K562 (cell line): ENCODE measurements around the gene ENTR1. TPM values are rescaled to one million over a fixed set of nuclear protein-coding genes. Genes with fewer than 3 reads are reported as not detected.

Experiments used
- ATAC-seq: fragments of 200-7000 bp; cut with Tn5 transposase; 3 replicates; pipeline ENCODE4 v1.9.1; 2020; ENCODE audit warnings: moderate library complexity
- BruUV-seq: library from RNA; stranded (reverse); fragments of 400-500 nt; replicated peaks from 2 replicates; lab custom pipeline; 2021; lab: Mats Ljungman, UMichigan
- CTCF ChIA-PET: fragments of 300-600 bp; formaldehyde crosslinking; extraction: SDS; loops from one replicate; lab custom pipeline; 2021; ENCODE audit warnings: low intra/inter-chr PET ratio; lab: Yijun Ruan, JAX
- POLR2A ChIA-PET: fragments of 300-600, 350-650 bp; sonication (Branson Sonifier 250); formaldehyde crosslinking; extraction: SDS; loops from one replicate; lab custom pipeline; 2021; ENCODE audit warnings: antibody characterized with exemption, inconsistent platforms; lab: Yijun Ruan, JAX
- DNase-seq, 4 experiments: peaks; one replicate each; pipeline versions ENCODE4 v3.0.0 to v3.0.0-alpha.2; 2011 to 2018; ENCODE audit warnings: low spot score in 3 of 4, mixed read lengths in 3 of 4; ENCODE audit errors: extremely low read depth in 1 of 4
- FAIRE-seq: peaks from 2 replicates; lab custom pipeline; 2011; peaks lifted over from hg19 to GRCh38; lab: Jason Lieb, UNC
- H2AFZ ChIP-seq: 2 replicates; pipeline ENCODE4 v1.6.0; 2011; ENCODE audit warnings: low read depth, low read length, control low read depth, inconsistent platforms
- H3K27ac ChIP-seq: fragments of 200-600 bp; 3 replicates; pipeline ENCODE4 v1.8.0; 2011; ENCODE audit warnings: low read depth, mild to moderate bottlenecking, control low read depth, inconsistent platforms, low read length, moderate library complexity, mixed read lengths; ENCODE audit errors: extremely low read depth
- H3K27me3 ChIP-seq, 2 experiments: fragments of 300-600 bp in 1 of 2; 2 replicates in 1 of 2; 3 replicates in 1 of 2; pipeline versions ENCODE4 v1.6.0 to v1.8.0; 2011; ENCODE audit warnings: inconsistent platforms in 2 of 2, low read length in 2 of 2, mild to moderate bottlenecking in 1 of 2, mixed read lengths in 1 of 2, moderate library complexity in 1 of 2; ENCODE audit not compliant: control insufficient read depth in 2 of 2, insufficient read depth in 2 of 2
- H3K36me3 ChIP-seq: fragments of 300-600 bp; 3 replicates; pipeline ENCODE4 v1.8.0; 2011; ENCODE audit warnings: mild to moderate bottlenecking, low read length, inconsistent platforms; ENCODE audit not compliant: control insufficient read depth, insufficient read depth
- H3K4me1 ChIP-seq, 2 experiments: fragments of 200-600 bp in 1 of 2; replicated peaks in 1 of 2; 2 replicates in 1 of 2; 3 replicates in 1 of 2; pipeline versions ENCODE4 v1.5.1 to v1.8.0; 2011; ENCODE audit warnings: inconsistent platforms in 2 of 2, low read length in 2 of 2, mild to moderate bottlenecking in 1 of 2, mixed read lengths in 1 of 2, moderate library complexity in 1 of 2; ENCODE audit not compliant: control insufficient read depth in 2 of 2, insufficient read depth in 2 of 2
- H3K4me2 ChIP-seq: 2 replicates; pipeline ENCODE4 v1.6.1; 2011; ENCODE audit warnings: low read length, control low read depth, inconsistent platforms, mixed read lengths; ENCODE audit not compliant: insufficient read depth
- H3K4me3 ChIP-seq: fragments of 200-600 bp; sonication (generic), shearing (Covaris generic); 2 replicates; pipeline ENCODE4 v1.5.1; 2016; ENCODE audit warnings: control low read depth, inconsistent platforms
- H3K79me2 ChIP-seq: fragments of 200-600 bp; 3 replicates; pipeline ENCODE4 v1.8.0; 2011; ENCODE audit warnings: low read length, inconsistent platforms; ENCODE audit not compliant: control insufficient read depth, insufficient read depth
- H3K9ac ChIP-seq, 2 experiments: 2 replicates each; pipeline versions ENCODE4 v1.6.0 to v1.6.1; 2011; ENCODE audit warnings: low read depth in 2 of 2, low read length in 2 of 2, control low read depth in 1 of 2, inconsistent platforms in 1 of 2, mild to moderate bottlenecking in 1 of 2, mixed read lengths in 1 of 2; ENCODE audit not compliant: insufficient read depth in 1 of 2
- H3K9me1 ChIP-seq: one replicate; pipeline ENCODE4 v1.6.0; 2011; ENCODE audit warnings: inconsistent platforms, mild to moderate bottlenecking, low read length, moderate library complexity; ENCODE audit not compliant: control insufficient read depth, insufficient read depth
- H3K9me3 ChIP-seq: replicated peaks from 2 replicates; pipeline ENCODE4 v1.5.1; 2011; ENCODE audit warnings: low read depth, low read length, inconsistent platforms; ENCODE audit not compliant: control insufficient read depth, insufficient read depth
- H4K20me1 ChIP-seq: replicated peaks from 2 replicates; pipeline ENCODE4 v1.6.1; 2011; ENCODE audit warnings: low read length, inconsistent platforms, mixed read lengths; ENCODE audit not compliant: control insufficient read depth, insufficient read depth
- HOMEZ ChIP-seq: fragments of 250-450 bp; sonication (Bioruptor Pico); IDR thresholded peaks from 2 replicates; pipeline ENCODE4 v1.4.0; 2020; ENCODE audit warnings: mild to moderate bottlenecking, moderate library complexity
- IRF1 ChIP-seq: sonication (generic); formaldehyde crosslinking; IDR thresholded peaks from 2 replicates; pipeline ENCODE4 v1.8.0; 2022; ENCODE audit warnings: missing genetic modification reagents, mild to moderate bottlenecking, borderline replicate concordance
- POLR2G ChIP-seq: fragments of 200-400 bp; formaldehyde crosslinking; IDR thresholded peaks from 2 replicates; pipeline ENCODE4 v1.6.1; 2017; ENCODE audit warnings: low read depth, mild to moderate bottlenecking, antibody characterized with exemption, low read length, moderate library complexity
- RBFOX2 ChIP-seq: fragments of 200-400 bp; formaldehyde crosslinking; IDR thresholded peaks from 2 replicates; pipeline ENCODE4 v1.6.1; 2017; ENCODE audit warnings: low read depth, mild to moderate bottlenecking, low read length, moderate library complexity
- WGBS: fragments of 100-300 bp; shearing (Covaris generic); methylation state at CpG from one replicate; pipeline ENCODE4 v1.1.6; 2016; ENCODE audit warnings: low coverage, mixed read lengths; ENCODE audit not compliant: insufficient coverage; ENCODE audit errors: missing lambda C conversion rate; 5-methylcytosine and 5-hydroxymethylcytosine counted together
- in situ Hi-C: fragments of 300-500 bp; cut with MboI; formaldehyde crosslinking; loops from 4 replicates; pipeline ENCODE4 v1.15.0; 2018; ENCODE audit warnings: inconsistent platforms, mixed read lengths
- intact Hi-C: fragments of 100-400 bp; cut with micrococcal nuclease; formaldehyde crosslinking; loops from 2 replicates; pipeline ENCODE4 v1.14.2; 2022
- polyA plus RNA-seq, 8 experiments: library from polyadenylated mRNA; depleted of rRNA in 4 of 8; stranded (reverse) in 5 of 8; unstranded in 3 of 8; fragments of >200 nt; fragmentation: Nextera tagmentation in 2 of 8; fragmentation: Illumina TruSeq in 1 of 8; extraction: Ambion mirVana in 2 of 8; extraction: Trizol in 1 of 8; gene quantifications; 2 replicates each; pipeline versions ENCODE4 v1.2.1 to v1.2.3, GENCODE V29; 2011 to 2014; ENCODE audit warnings: inconsistent platforms in 1 of 8, missing spikeins in 1 of 8
- total RNA-seq, 7 experiments: library from RNA; depleted of rRNA in 6 of 7; stranded (reverse); fragments of >200 nt in 6 of 7; fragmentation: Illumina TruSeq in 2 of 7; extraction: Trizol in 2 of 7; gene quantifications; 2 replicates each; pipeline versions ENCODE4 v1.2.1 to v1.2.3, GENCODE V29; 2011 to 2021; ENCODE audit warnings: low replicate concordance in 1 of 7

Gene ENTR1
- total and polyA plus RNA-seq, 9 of the 15 experiments (the other 6 are each of a cell fraction or from before 2014, with no cell fraction given): 6.7 to 106 (median 72.6) TPM

- no peak overlapping the region for H3K27ac ChIP-seq
- WGBS: 86% methylated on average over 21 of the region's 28 CpGs
- no peak for FAIRE-seq
- H3K27me3 ChIP-seq: no peaks in the 10 kb centered on the region
- H3K4me3 ChIP-seq: no peak overlapping the region
- CTCF ChIA-PET: interaction anchor here (0.6 kb wide), 1 partner anchor 254 kb away, joined by 4 read pairs; no protein-coding TSS in a partner anchor
- H3K9ac ChIP-seq: no peak overlapping the region; a peak in 1 of 4 replicates
- in situ Hi-C loops: no loop called here
- intact Hi-C loops: no loop called here
- H3K4me2 ChIP-seq: no peak overlapping the region
- no peak for ATAC-seq
- DNase-seq: no peak
- no peak overlapping the region for H2AFZ ChIP-seq
- H3K9me1 ChIP-seq: no peaks in the 10 kb centered on the region
- peaks cover 3 to 61% of the 10 kb centered on the region in 2 experiments; a peak in 3 of 5 replicates for H3K4me1 ChIP-seq
- POLR2A ChIA-PET: no interaction called here
- peaks cover 93% of the 10 kb centered on the region; the same call in 2 of the 3 replicates for H3K36me3 ChIP-seq
- H3K9me3 ChIP-seq: no peaks in the 10 kb centered on the region
- TF ChIP-seq RBFOX2 (peak; percentile 23; the same call in 1 of the 2 replicates), HOMEZ (CRISPR knock-in tag) (no peak), IRF1 (CRISPR knock-in tag) (no peak), POLR2G (0 out of 2 replicates have a peak, but pooled peaks have one; percentile 14)
- no peaks in the 10 kb centered on the region for H4K20me1 ChIP-seq
- BruUV-seq: no TSS peak
- H3K79me2 ChIP-seq: peaks cover 5% of the 10 kb centered on the region
Observed at GRCh38 chr9:136378170-136379002, 32.0 kb downstream of the ENTR1 start.
